NCI-H748 (cell line): Measurements from ENCODE around the gene ORM1.

Source experiments
- DNase-seq: peaks from one replicate; lab custom pipeline; 2025; ENCODE audit not compliant: unreplicated experiment; lab: John Stamatoyannopoulos, UW

Gene ORM1

GRCh38 chr9:114341152-114341830 lies 18.4 kb downstream of the ORM1 start:
- no peak for DNase-seq

GRCh38 chr9:114341991-114342390 lies 19.1 kb downstream of the ORM1 start:
- no peak for DNase-seq

- DNase-seq, result no peak
Observed at GRCh38 chr9:114342755-114343440, 20.0 kb downstream of the ORM1 start.

GRCh38 chr9:114343471-114344187 lies 20.7 kb downstream of the ORM1 start:
- no peak for DNase-seq

GRCh38 chr9:114344188-114344566 lies 21.3 kb downstream of the ORM1 start:
- DNase-seq, result no peak

- DNase-seq, result no peak
Observed at GRCh38 chr9:114344692-114345091, 21.8 kb downstream of the ORM1 start.

- DNase-seq, result no peak
Observed at GRCh38 chr9:114345493-114346065, 22.7 kb downstream of the ORM1 start.

- DNase-seq, result no peak
Observed at GRCh38 chr9:114346146-114346545, 23.2 kb downstream of the ORM1 start.

- DNase-seq, result no peak
Observed at GRCh38 chr9:114347675-114348074, 24.8 kb downstream of the ORM1 start.

GRCh38 chr9:114348261-114348905 lies 25.5 kb downstream of the ORM1 start:
- no peak for DNase-seq

GRCh38 chr9:114348906-114349482 lies 26.1 kb downstream of the ORM1 start:
- no peak for DNase-seq

- DNase-seq, result no peak
Observed at GRCh38 chr9:114349713-114350480, 27.0 kb downstream of the ORM1 start.

- DNase-seq, result no peak
Observed at GRCh38 chr9:114350636-114351401, 27.9 kb downstream of the ORM1 start.

GRCh38 chr9:114351932-114352331 lies 29.0 kb downstream of the ORM1 start:
- DNase-seq, result no peak

GRCh38 chr9:114355821-114356220 lies 32.9 kb downstream of the ORM1 start:
- no peak for DNase-seq

GRCh38 chr9:114356792-114357191 lies 33.9 kb downstream of the ORM1 start:
- DNase-seq, result no peak

GRCh38 chr9:114357360-114357759 lies 34.5 kb downstream of the ORM1 start:
- no peak for DNase-seq

- DNase-seq, result no peak
Observed at GRCh38 chr9:114357911-114358328, 35.0 kb downstream of the ORM1 start.

- DNase-seq, result no peak
Observed at GRCh38 chr9:114359801-114360200, 36.9 kb downstream of the ORM1 start.
